GM19043 (cell line): ENCODE results near the gene OR2S2.

Source experiments
- ATAC-seq: cut with Tn5 transposase; IDR thresholded peaks from one replicate; pipeline ENCODE4 v1.9.1; 2021; ENCODE audit warnings: low read depth; ENCODE audit not compliant: unreplicated experiment

Gene OR2S2

DNA sequence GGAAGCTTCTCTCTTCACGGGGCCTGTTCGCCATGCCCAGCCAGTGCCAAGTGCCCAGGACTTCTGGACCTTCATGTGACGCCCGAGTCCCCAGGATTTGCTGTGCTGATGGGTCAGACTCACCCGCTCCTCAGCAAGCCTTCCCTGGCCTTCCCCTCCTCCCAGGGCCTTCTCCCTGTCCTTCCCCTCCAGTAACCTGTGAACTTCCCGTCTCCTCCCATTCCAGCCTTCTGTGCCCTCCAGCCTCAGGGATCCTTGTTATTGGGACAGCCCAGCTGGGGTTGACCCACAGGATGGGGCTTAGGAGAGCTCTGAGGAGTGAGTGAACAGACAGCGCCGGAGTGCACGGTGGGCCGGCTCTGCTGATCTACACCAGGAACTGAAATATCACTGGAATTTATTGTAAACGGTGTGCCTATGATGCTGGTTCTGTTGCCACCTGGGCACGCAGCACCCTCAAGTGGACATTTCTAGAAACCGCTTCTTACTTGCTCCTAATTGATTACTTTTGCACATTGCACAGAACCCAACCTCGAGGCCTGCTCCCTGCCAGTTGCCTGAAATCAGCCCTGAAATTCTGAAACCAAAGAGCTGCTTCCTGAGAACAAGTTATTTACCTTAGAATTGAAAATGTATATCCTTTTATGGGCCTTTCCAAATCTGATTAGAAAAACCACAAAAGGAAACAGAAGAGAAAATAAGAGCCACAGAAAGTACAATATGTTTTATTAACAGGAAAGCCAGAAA, 47.2 kb downstream of the OR2S2 start:
- ATAC-seq = no peak

DNA sequence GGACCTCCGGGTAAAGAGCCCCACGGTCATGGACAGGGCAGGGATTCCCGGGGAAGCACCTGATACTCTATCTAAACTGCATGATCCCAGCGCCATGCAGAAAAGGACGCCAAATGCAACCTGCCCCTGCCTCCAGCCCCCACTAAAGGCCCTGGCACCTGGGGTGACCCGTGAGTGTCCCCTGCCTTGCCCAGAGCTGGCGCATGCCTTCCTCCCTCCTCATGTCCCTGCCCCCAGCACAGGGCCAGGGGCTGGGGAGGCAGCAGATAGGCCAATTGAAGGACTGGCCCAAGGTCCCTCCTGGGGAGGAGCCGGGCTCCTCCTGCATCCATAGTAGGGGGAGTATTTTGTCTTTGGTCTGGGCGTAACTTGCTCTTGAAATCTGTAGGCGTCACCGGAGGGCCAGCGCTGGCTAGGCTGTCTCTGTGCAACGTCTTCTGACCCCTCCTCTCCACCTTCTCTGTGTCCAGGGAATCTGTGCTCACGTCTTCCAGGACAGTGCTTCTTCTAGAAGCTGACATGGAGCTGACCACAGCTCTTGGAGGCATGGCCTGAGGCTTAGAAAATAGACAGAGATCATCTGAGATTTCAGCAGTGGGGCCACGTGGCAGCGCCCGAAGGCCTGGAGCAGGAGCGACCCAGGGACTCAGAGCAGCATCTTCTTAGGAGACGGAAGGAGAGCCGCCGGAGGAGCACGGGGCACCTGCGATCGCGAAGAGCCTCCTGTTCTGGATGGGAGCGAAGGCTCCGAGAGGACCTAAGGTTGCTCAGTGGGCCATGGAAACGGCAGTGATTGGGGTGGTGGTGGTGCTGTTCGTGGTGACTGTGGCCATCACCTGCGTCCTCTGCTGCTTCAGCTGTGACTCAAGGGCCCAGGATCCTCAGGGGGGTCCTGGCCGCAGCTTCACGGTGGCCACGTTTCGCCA, 48.0 kb downstream of the OR2S2 start:
- no peak for ATAC-seq

DNA sequence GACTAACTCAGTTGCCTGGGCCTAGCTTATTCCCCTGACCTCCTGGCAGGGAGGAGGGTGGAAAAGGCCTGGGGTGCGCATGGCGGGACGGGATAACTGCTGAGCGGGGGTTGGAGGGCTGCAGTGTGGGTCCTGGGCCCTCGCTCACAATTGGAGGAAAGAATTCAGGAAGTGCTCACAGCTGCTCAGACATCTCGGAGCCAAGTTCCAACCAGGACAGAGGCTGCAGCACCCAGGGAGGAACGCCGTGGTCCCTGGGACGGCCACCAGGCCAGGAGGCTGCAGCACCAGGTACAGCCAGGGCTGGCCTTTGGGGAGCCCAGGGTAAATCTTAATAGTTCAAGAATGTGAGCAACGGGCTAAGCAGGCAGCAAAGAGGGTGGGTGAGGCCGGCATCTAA, 48.7 kb downstream of the OR2S2 start, which contains the start of gene SPAAR:
Gene SPAAR (plus strand): TSS at position 217 of the 400 bp plus-strand sequence. CDS start 974 bp downstream, outside the sequence.
- no peak for ATAC-seq

DNA sequence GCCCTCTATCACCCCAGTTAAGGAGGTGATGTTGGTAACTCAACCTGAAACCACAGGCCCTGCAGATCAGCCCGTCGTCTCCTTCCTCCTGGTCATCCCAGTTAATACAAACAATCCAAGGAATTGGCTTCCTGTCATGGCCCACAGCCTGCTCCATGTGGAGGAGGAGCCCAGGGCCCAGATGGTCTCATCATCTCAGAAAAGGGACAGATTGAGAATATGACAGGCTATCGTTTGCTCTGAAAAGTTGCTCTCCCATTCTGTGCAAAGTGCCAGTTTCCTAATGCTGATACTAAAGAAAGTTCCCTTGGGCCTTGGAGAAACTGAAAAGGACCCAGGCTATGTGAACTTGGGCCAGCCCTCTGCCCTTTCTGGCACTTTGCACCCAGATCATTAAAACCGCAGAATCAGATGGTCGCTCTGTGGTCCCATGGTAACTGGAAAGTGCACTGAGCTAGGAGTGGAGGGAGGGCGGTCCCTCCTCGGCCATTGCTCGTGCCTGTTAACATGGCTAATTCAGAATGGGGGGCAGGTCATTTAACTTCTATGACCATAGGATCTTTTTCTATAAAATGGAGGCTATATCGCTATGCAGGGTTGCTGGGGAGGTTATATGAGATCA, 49.3 kb downstream of the OR2S2 start:
- no peak for ATAC-seq

DNA sequence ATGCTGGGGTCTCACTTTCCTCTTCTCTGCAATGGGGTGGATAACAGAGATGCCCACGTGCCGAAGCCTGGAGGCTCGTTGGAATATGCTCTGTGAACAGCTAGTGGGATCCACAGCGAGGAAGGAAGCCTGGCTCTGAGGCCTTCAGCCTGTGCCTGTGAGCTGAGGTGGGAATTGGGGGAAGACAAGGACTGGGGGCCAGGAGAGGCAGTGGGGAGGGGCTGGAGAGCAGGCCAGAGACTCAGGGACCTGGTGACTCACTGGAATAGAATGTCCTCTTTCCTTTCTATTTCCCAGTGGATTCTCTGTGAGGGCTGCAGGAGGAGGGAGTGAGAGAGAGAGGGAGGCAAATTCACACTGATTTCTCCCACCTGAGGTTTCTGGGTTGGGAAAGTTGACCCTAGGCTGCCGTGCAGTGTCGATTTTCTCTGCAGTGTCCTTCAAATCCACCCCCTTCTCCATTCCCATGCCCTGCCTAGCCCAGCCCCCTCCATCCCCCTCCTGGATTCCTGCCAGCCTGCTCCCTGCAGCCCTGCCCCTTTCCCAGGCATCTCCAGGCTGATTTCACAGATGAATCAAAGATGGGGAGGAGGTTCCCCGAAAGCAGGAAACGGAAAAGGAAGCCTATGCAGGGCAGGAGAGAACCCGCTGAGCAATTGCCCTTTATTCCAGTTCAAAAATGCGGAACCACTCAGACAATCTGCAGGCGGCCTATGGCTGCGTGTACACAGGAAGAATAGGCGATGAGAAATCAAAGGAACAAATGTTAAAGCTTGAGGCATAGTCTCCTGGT, 50.0 kb downstream of the OR2S2 start:
- no peak for ATAC-seq
